LNCaP clone FGC (cell line): ENCODE results near the gene LHB.

Experiments used
- DNase-seq: peaks from one replicate; pipeline ENCODE4 v3.0.0-alpha.2; 2011; ENCODE audit warnings: low read depth
- H3K4me3 ChIP-seq: 2 replicates; pipeline ENCODE4 v1.5.1; 2011; ENCODE audit warnings: mild to moderate bottlenecking, low read depth, low read length, control low read depth
- TF ChIP-seq, protein P1 (sequence below): IDR thresholded peaks from 2 replicates; pipeline ENCODE4 v1.5.1; 2012; ENCODE audit warnings: mild to moderate bottlenecking; ENCODE audit not compliant: control insufficient read depth, insufficient read depth; ENCODE audit errors: extremely low read depth

The LHB gene

GRCh38 chr19:48988860-48989259 is 28.0 kb downstream of the LHB start:
- no peak overlapping the region for H3K4me3 ChIP-seq
- DNase-seq: no peak
- TF ChIP-seq, protein P1, sequence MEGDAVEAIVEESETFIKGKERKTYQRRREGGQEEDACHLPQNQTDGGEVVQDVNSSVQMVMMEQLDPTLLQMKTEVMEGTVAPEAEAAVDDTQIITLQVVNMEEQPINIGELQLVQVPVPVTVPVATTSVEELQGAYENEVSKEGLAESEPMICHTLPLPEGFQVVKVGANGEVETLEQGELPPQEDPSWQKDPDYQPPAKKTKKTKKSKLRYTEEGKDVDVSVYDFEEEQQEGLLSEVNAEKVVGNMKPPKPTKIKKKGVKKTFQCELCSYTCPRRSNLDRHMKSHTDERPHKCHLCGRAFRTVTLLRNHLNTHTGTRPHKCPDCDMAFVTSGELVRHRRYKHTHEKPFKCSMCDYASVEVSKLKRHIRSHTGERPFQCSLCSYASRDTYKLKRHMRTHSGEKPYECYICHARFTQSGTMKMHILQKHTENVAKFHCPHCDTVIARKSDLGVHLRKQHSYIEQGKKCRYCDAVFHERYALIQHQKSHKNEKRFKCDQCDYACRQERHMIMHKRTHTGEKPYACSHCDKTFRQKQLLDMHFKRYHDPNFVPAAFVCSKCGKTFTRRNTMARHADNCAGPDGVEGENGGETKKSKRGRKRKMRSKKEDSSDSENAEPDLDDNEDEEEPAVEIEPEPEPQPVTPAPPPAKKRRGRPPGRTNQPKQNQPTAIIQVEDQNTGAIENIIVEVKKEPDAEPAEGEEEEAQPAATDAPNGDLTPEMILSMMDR: no peak

DNA sequence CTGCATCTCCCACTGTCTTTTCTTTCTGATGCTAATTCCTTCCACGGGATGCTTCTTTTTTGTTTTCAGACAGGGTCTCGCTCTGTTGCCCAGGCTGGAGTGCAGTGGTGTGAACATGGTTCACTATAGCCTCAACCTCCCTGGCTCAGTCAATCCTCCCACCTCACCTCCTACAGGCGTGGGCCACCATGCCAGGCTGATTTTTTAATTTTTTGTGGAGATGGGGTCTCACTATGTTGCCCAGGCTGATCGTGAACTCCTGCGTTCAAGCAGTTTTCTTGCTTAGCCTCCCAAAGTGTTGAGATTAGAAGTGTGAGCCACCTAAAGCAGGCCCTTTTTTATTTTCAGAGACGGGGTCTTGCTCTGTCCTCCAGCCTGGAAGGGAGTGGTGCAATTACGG is 28.6 kb downstream of the LHB start:
- no peak for DNase-seq
- TF ChIP-seq, protein P1: no peak
- H3K4me3 ChIP-seq: no peak overlapping the region

DNA sequence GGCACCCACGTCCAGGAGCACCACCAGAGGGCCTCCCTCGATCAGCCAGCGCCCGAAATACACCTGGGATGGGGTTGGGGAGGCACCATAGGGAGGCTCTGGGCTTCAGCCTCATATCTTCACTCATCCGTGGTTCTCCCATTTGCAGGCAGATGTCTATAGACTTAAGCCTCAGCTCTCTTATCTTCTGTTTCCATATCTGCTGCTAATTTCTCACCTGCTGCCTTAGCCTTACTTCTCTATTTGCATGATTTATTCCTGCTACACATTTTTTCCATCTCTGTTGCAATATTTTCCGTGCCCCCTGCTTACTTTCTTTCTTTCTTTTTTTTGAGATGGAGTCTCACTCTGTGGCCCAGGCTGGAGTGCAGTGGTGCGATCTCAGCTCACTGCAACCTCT is 29.6 kb downstream of the LHB start:
- no peak overlapping the region for H3K4me3 ChIP-seq
- DNase-seq: no peak
- TF ChIP-seq, protein P1: no peak

- no peak overlapping the region for H3K4me3 ChIP-seq
- no peak for DNase-seq
- TF ChIP-seq, protein P1: no peak
Measured at GRCh38 chr19:48986211-48986610, 30.7 kb downstream of the LHB start.

GRCh38 chr19:48985711-48986110 is 31.2 kb downstream of the LHB start:
- TF ChIP-seq, protein P1: no peak
- H3K4me3 ChIP-seq: no peak overlapping the region
- no peak for DNase-seq

GRCh38 chr19:48982280-48982679 is 34.6 kb downstream of the LHB start:
- TF ChIP-seq, protein P1: no peak
- H3K4me3 ChIP-seq: no peak overlapping the region
- no peak for DNase-seq

- TF ChIP-seq, protein P1: no peak
- no peak overlapping the region for H3K4me3 ChIP-seq
- DNase-seq: no peak
Measured at GRCh38 chr19:48977061-48977460, 39.8 kb downstream of the LHB start.
